DMS79 (cell line): ENCODE data around the gene HOXC10.

Experiments
- DNase-seq: peaks from one replicate; lab custom pipeline; 2025; lab: John Stamatoyannopoulos, UW

Gene HOXC10

DNA sequence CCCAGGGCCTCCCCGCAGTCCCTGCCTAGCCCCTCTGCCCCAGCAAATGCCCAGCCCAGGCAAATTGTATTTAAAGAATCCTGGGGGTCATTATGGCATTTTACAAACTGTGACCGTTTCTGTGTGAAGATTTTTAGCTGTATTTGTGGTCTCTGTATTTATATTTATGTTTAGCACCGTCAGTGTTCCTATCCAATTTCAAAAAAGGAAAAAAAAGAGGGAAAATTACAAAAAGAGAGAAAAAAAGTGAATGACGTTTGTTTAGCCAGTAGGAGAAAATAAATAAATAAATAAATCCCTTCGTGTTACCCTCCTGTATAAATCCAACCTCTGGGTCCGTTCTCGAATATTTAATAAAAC lies 45.5 kb downstream of the HOXC10 start:
- no peak for DNase-seq

DNA sequence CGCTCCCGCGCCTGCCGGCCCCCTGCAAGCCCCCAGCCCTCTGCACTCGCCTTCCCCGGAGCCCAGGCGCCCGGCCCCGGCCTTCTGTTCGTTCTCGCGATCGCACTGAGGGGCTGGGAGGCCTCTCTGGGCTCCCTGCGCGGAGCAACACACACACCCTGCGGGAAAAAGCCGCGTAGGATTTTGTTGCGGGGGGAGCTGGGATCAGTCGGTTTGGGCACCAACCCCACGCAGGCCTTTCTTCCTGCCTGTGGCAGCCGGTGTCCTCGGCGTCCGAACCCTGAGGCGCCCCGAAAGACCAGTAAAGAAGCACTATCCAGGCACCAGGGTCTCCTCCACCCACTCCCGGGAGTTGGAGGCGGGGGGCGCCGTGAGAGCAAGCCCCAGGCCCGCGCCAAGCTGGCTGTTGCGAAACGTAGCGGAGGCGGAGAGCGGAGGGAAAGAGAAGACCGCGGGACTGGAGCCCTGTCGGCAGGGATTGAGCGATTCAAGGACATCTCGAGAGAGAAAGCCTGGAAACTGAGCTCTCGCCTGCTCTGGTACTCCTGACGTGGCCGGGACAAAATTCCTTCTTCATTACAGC lies 46.0 kb downstream of the HOXC10 start:
- no peak for DNase-seq

DNA sequence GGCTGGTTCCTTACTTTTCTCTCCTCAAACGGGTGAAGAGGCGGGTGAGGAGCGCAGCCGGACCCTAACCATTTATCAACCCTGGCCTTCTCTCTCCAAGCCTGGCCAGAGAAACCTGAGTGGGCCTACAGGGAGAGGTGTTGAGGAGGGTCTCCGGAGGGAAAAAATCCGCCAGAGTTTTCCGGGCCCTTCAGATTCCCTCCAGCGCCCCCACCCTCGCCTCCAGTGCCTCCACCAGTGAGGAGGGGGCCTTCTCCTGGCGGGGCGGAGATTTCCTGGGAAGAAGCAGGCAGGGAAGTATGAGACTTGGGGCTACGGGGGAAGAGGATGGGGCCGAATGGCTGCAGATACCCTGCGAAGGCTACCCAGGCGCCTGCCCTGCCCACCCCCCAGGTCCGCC lies 46.5 kb downstream of the HOXC10 start:
- DNase-seq = no peak

DNA sequence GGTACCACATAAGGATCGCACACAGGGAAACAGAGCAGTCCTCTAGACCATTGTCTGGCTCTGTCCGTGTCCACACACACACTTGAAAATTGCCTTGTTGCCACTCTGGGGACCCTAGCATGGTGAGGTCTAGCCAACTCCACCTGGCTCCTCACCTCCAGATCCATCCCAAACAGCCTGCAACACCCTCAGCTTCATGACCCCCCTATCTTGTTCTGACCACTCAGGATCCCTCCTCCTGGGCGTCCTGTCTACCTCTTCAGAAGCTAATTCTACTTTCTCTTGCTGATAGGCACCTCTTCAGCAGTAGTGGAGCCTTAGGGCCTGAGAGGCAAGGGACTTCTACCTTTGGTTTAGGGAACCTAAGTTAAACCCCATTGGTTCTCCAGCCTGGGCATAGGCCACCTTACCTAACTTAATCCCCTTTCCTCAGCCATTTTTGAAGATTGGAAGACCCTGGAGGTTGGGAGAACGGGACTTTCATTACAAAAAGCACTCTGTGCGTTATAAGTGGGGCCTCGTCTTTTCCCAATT lies 47.2 kb downstream of the HOXC10 start:
- no peak for DNase-seq

DNA sequence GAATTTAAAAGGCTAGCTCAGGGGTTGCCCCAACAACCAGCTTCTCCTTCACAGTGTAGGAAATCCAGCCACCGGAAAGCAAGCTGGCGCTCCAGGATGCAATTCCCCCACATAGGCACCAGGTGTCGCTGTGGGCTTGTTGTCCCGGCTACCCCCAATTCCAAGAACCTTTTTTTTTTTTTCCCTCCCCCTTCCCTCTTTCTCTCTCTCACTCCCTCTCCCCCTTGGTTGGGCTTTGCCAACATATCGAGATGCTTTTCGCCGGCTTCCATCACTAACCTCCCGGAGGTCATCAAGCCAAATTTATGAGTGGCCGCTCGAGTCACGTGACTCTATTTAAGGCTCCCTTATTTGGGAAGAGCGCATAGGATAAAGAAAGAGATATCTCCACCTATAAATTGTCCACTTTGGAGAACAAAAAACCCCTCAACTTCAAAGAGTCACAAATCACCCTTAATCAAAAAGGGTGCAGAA lies 47.7 kb downstream of the HOXC10 start, which contains the start of gene HOXC5:
Gene HOXC5, plus strand, starts transcription at position 424 of the 474 bp plus-strand sequence. CDS start 73 bp downstream, outside the sequence.
- peak; percentile 48 for DNase-seq

DNA sequence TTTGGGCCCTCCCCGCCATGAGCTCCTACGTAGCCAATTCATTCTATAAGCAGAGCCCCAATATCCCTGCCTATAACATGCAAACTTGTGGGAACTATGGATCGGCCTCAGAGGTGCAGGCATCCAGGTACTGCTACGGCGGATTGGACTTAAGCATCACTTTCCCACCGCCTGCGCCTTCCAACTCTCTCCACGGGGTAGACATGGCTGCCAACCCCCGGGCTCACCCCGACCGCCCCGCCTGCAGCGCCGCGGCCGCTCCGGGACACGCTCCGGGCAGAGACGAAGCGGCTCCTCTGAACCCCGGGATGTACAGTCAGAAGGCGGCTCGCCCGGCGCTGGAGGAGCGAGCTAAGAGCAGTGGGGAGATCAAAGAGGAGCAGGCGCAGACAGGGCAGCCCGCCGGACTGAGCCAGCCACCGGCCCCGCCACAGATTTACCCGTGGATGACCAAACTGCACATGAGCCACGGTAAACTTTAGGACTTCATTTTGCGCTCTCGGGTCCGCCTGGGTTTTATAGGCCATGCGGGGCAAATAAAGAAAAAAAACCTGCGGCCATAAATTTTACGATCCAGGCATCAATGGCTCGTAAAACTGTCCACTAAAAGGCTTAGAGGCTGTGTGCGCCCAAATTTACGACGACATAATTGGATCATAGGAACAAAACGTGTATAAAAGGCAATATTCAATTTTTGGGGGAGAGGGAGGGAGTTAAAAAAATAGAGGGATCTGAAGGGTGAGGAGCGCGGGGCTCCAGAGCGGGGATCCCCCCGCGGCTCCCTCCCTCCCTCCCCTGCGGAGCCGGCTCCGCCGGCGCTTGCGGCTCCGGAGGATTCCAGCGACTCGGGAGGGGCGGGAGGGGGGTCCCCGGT lies 48.4 kb downstream of the HOXC10 start:
- peak; percentile 9 for DNase-seq

DNA sequence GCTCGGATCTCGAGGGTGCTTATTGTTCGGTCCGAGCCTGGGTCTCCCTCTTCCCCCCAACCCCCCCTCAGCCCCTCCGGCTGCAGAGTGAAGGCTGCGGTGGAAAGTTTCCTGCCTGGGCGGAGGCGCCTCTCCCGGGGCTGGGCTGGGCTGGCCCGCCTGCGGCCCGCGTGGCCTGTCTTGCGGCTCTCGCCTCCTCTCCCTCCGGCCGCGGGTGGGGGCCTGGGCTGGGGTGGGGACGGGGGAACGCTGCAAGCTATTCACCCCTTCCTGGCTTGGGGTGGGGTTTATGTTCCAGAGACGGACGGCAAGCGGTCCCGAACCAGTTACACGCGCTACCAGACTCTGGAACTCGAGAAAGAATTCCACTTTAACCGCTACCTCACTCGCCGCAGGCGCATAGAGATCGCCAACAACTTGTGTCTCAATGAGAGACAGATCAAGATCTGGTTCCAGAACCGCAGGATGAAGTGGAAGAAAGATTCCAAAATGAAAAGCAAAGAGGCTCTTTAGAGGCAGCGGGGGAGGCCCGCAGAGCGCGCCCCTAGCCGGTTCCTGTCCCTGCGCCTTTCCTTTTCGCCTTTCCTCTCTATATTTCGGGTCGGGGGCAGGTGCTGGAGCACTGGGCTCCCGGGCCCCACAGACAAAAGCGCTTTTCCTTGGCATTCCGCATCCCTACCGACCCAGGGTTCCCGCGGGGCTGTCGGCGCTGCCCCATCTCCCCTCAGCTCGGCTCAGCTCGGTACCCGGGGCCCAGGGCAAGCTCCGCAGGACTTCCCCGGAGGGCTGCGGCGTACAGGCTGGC lies 49.2 kb downstream of the HOXC10 start:
- DNase-seq = no peak

DNA sequence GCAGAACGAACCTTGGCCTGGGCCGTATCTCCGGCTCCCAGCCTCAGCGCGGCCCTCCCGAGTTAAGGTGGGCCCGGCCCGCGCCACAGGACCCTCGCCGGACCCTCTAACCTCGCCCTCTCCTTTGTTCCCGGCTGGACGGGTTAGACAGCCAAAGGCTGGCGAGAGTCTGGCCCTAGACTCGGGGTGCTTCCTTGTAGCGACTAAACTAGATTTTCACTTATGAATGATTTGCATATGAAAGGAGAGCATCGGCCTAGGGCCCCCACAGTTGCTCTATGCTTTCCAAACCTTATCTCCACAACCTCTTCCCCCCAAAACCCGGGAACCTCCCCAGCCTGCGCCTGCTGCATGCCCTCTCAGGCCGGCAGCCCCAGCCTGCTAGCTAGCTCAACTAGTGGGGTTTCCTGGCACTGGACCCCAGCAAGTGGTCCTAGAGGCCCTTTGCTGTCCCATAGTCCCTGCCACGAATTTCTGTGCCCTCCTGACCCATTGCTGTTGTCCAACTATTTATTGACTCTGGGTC lies 49.9 kb downstream of the HOXC10 start:
- DNase-seq = no peak

DNA sequence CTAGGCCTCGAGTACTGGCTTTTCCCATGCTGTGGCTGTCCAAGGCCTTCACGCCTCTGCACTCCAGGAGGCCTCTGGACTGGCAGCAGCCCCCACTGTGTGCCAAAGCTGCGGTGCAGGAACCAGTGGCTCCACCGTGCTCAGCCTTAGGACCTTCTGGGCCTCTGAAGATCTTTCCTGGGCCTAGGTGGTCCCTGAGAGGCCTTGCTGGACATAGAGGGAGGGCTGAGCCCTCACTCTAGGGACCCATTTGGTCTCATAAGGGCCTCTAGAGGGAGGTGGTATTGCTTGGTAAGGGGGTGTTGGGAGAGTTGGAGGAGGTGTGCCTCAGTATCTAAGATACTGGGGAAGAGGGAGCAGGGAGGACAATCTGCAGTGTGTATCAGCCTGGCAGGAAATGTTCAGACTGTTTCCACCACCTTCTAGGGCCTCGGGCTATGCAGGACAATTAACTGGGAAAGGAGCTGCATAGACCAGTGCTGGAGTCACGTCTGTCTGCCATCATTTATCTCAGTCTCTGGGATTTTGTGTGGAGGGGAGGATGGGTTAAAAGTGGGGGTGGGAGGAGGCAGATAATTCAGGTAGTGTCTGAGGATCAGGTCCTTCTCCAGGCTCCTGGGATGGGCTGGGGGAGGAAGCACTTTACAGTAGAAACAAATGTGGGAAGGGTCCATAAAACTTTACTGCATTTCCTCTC lies 50.8 kb downstream of the HOXC10 start:
- DNase-seq = no peak

DNA sequence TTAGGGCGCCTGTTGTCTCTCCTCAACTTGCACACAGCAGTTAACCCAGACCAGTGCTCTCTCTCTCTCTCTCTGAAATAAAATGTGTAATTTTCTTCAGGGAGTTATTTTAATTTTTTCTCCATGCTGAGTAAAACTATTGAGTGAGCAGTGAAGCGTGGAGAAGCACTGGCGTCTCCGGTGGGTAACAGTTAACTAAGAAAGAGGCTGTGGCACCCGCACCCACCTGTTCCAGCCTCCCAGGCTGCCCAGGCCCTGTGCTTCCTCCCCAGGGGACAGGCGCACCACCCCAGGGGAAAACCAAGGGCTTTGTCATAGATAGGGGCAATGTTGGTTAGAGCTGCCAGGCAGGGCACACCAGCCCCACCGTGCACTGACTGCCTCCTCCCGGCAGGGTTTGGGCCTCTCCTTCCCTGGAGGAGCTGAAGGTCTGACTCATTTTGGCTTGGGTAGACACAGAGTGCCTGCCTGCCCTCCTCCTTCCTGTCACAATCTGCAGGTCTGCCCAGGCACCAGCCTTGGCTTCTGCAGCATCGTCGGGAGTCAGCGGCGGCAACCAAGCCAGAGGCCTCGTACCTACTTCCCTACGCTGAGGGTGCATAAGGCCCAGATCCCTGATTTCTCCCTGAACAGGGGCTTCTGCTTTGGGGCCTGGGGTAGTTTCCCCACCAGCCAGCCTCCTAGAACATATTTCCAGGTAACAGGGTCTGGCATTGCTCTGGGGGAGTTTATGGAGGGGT lies 51.8 kb downstream of the HOXC10 start:
- peak; percentile 23 for DNase-seq

DNA sequence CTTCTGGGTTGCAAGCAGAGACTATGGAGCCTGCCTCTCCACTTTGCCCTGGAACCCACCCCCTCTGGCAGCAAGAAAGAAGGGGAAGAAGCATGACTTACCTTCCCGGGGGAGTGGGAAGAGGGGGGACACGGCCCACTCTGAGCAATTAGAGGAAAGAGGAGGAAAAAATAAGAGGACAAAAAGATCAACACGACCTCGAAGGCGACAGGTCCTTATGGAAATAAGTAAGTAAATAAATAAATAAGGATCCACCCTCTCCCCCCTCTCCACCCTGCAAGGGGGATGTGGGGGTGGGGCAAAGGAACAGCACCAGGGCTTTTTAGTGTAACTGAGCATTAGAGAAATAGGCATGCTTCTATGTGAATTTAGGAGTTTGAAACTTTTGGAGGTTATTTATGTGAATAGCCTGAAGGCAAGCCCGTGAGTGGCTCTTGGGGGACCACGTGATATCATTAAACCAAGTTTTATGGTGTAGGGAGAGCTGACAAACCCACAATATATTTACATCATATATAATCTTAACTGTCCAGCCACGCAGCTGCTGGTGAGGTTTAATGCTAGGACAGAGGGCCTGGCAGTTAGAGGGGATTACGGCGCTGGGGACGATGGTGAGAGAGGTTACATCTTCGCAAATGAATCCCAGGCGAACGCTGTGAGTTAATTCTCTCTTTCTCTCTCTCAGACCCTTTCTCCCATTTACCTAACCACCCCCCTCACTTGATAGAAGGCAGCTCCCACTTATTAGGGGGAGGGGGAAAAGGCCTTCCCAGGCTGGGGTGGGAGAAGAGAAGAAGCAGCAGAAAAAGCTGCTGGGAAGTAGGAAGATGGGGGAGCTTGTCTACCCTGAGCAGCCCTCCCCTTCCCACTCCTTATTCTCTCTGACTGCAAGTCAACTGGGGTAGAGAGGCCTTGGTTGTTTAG lies 52.7 kb downstream of the HOXC10 start:
- no peak for DNase-seq

DNA sequence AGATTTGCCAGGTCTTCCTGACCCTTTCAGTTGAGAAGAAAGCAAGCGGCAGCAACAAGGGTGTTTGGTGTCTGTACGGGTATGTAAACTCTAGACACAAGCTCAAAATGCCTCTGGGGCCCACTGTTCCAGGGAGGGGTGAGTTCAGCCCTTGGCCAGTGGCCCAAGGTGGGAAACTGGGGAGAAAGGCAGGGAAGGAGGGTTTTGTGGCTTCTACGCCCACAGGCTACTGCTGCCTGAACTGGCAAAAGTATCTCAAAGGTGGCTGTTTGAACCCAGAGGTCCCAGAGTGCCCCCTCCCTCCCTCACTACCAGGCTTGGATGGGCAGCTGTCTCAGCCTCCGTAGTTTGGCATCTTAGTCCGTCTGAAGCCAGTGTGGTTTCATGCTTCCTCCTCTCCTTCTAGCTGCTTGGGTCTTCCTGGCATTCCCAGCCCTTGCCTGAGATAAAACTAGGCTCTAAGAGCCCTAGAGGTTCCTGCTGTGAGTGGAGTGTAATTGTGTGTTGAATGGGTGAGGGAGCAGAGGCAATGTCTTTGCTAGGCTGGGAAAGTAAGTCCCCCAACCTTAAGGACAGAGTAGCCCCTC lies 53.4 kb downstream of the HOXC10 start:
- no peak for DNase-seq

DNA sequence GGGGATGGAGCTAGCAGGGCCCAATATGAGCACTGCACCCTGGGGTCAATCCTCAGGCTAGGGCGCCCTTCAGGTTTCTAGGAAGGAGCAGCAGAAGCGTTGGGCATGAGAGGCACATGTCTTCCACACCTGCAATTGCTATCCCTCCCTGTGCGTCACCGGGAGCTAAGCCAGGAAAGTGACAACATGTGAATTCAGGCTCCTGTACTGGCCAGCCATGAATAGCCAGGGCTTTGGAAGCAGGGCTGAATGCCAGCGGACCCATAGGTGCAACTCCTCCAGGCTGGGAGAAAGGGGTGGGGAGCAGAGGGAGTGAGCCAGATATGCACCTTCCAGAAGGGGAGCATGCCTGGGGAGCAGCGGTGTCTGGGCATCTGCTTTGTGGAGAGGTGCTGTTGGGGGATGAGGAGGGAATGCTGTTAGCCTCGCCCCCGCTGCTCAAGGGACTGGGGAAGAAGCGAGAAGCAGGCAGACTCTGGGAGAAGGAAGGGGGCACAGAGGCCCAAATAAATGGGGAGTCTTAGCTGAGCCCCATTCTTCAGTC lies 54.0 kb downstream of the HOXC10 start:
- no peak for DNase-seq

DNA sequence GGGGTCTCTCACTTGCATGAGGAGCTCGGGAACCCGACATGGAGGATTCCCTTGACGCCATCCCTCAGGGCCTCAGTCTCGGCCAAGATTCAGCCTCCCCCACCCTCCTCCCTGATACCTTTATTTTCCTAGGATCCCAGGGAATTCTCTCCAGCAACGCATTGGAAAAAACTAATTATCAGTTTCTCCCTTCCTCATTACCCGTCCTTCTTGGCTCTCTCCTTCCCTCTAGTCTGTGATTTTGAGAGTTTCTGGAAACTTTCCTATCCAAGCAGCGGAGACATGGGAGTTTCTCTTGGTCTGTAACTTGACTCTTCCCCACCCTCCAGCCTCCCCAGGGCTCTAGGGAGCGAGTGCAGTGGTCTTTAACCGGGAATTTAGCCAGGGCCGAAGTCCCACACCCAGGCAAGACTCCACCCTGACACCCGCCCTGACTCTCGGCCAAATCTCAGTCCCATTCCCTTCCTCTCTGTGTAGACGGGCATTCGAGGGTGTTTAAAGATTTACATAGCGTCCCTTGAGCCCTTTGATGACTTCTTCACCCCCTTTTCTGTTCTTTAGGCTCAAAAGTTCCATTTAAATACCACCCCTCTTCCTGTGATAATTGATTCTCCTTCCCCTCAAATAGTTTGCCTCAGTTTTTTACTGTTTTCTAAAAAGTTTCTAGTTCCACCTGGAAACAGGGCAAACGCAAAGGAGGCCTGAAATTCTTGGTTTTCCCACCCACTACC lies 54.6 kb downstream of the HOXC10 start:
- no peak for DNase-seq
